OCI-LY1 (cell line): ENCODE data around the gene FBXW9.

Source experiments
- H2AFZ ChIP-seq: fragments of 200-600 bp; sonication (generic), shearing (Covaris generic); 2 replicates; pipeline ENCODE4 v1.6.0; 2014; ENCODE audit warnings: antibody characterized with exemption, mild to moderate bottlenecking, low read length
- H3F3A ChIP-seq: fragments of 200-600 bp; sonication (generic), shearing (Covaris generic); 2 replicates; pipeline ENCODE4 v1.6.0; 2014; ENCODE audit warnings: mild to moderate bottlenecking, antibody characterized with exemption, low read length, moderate library complexity; ENCODE audit not compliant: insufficient read depth
- H3K27ac ChIP-seq: fragments of 200-600 bp; sonication (generic); 2 replicates; pipeline ENCODE4 v1.5.1; 2014; ENCODE audit warnings: low read length, mixed run types, mild to moderate bottlenecking, low read depth; ENCODE audit not compliant: poor library complexity, severe bottlenecking
- H3K27me3 ChIP-seq: fragments of 200-600 bp; sonication (generic); 2 replicates; pipeline ENCODE4 v1.6.0; 2014; ENCODE audit warnings: antibody characterized with exemption, mild to moderate bottlenecking, low read length, moderate library complexity; ENCODE audit not compliant: insufficient read depth
- H3K36me3 ChIP-seq: fragments of 200-600 bp; sonication (generic); 2 replicates; pipeline ENCODE4 v1.6.1; 2014; ENCODE audit warnings: mild to moderate bottlenecking, antibody characterized with exemption, low read length, moderate library complexity, mixed read lengths; ENCODE audit not compliant: insufficient read depth
- H3K4me1 ChIP-seq: fragments of 200-600 bp; sonication (generic); 2 replicates; pipeline ENCODE4 v1.5.1; 2014; ENCODE audit warnings: mild to moderate bottlenecking, low read length, moderate library complexity; ENCODE audit not compliant: insufficient read depth, severe bottlenecking
- H3K4me2 ChIP-seq: fragments of 200-600 bp; sonication (generic), shearing (Covaris generic); 2 replicates; pipeline ENCODE4 v1.6.1; 2014; ENCODE audit warnings: low read length
- H3K4me3 ChIP-seq: fragments of 200-600 bp; sonication (generic); 2 replicates; pipeline ENCODE4 v1.5.1; 2014; ENCODE audit warnings: low read length, low read depth, mild to moderate bottlenecking, mixed read lengths; ENCODE audit not compliant: poor library complexity, severe bottlenecking
- H3K79me2 ChIP-seq: fragments of 200-600 bp; shearing (Covaris generic); 2 replicates; pipeline ENCODE4 v1.6.1; 2016; ENCODE audit warnings: mixed run types, low read length, mixed read lengths; ENCODE audit not compliant: insufficient read depth
- H3K9ac ChIP-seq: fragments of 200-600 bp; sonication (generic), shearing (Covaris generic); 2 replicates; pipeline ENCODE4 v1.6.1; 2014; ENCODE audit warnings: mild to moderate bottlenecking, low read length, mixed read lengths
- H3K9me2 ChIP-seq: fragments of 200-600 bp; sonication (generic), shearing (Covaris generic); 2 replicates; pipeline ENCODE4 v1.6.1; 2014; ENCODE audit warnings: low read depth, mild to moderate bottlenecking, low read length, mixed read lengths
- H3K9me3 ChIP-seq: fragments of 200-600 bp; shearing (Covaris generic); 2 replicates; pipeline ENCODE4 v1.6.1; 2014; ENCODE audit warnings: low read length, mixed read lengths
- H4K20me1 ChIP-seq: fragments of 200-600 bp; sonication (generic), shearing (Covaris generic); 2 replicates; pipeline ENCODE4 v1.6.0; 2016; ENCODE audit warnings: mild to moderate bottlenecking, low read length; ENCODE audit not compliant: insufficient read depth
- EZH2 ChIP-seq: fragments of 200-600 bp; sonication (generic), shearing (Covaris generic); IDR thresholded peaks from 2 replicates; pipeline ENCODE4 v1.8.0; 2017; ENCODE audit warnings: borderline replicate concordance, mixed run types, mild to moderate bottlenecking, antibody characterized with exemption, low read length, moderate library complexity, mixed read lengths
- TF ChIP-seq, protein P1 (sequence below): fragments of 200-600 bp; sonication (generic), shearing (Covaris generic); IDR thresholded peaks from 2 replicates; pipeline ENCODE4 v1.5.1; 2017; ENCODE audit warnings: mild to moderate bottlenecking, antibody characterized with exemption, low read length, moderate library complexity, mixed read lengths

The FBXW9 gene

GRCh38 chr19:12711187-12711586, 14.8 kb upstream of the FBXW9 start:
- TF ChIP-seq, protein P1, sequence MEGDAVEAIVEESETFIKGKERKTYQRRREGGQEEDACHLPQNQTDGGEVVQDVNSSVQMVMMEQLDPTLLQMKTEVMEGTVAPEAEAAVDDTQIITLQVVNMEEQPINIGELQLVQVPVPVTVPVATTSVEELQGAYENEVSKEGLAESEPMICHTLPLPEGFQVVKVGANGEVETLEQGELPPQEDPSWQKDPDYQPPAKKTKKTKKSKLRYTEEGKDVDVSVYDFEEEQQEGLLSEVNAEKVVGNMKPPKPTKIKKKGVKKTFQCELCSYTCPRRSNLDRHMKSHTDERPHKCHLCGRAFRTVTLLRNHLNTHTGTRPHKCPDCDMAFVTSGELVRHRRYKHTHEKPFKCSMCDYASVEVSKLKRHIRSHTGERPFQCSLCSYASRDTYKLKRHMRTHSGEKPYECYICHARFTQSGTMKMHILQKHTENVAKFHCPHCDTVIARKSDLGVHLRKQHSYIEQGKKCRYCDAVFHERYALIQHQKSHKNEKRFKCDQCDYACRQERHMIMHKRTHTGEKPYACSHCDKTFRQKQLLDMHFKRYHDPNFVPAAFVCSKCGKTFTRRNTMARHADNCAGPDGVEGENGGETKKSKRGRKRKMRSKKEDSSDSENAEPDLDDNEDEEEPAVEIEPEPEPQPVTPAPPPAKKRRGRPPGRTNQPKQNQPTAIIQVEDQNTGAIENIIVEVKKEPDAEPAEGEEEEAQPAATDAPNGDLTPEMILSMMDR, result no peak
- no peak for TF ChIP-seq EZH2
- Histone ChIP-seq H3K27me3 (no peaks in the 10 kb centered on the region), H3K4me3 (no peak overlapping the region), H4K20me1 (no peaks in the 10 kb centered on the region), H3K9me2 (no peaks in the 10 kb centered on the region), H3K9me3 (no peaks in the 10 kb centered on the region), H3K79me2 (no peaks in the 10 kb centered on the region), H3K36me3 (peaks cover 89% of the 10 kb centered on the region), H3K9ac (no peak overlapping the region), H2AFZ (no peak overlapping the region), H3K4me2 (no peak overlapping the region), H3F3A (no peaks in the 10 kb centered on the region), H3K4me1 (no peaks in the 10 kb centered on the region), H3K27ac (no peak overlapping the region)

DNA sequence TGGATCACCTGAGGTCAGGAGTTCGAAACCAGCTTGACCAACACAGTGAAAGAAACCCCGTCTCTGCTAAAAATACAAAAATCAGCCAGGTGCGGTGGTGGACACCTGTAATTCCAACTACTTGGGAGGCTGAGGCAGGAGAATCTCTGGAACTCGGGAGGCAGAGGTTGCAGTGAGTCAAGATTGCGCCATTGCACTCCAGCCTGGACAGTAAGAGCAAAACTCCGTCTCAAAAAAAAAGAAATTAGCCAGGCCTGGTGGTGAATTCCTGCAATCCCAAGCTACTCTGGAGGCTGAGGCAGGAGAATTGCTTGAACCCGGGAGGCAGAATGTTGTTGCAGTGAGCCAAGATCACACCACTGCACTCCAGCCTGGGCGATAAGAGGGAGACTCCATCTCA, 12.2 kb upstream of the FBXW9 start:
- H2AFZ ChIP-seq, result no peak overlapping the region
- no peaks in the 10 kb centered on the region for H3F3A ChIP-seq
- no peak overlapping the region for H3K27ac ChIP-seq
- no peaks in the 10 kb centered on the region for H3K9me3 ChIP-seq
- no peak overlapping the region for H3K4me2 ChIP-seq
- H3K36me3 ChIP-seq, result peaks cover 90% of the 10 kb centered on the region
- no peaks in the 10 kb centered on the region for H3K9me2 ChIP-seq
- no peak for TF ChIP-seq EZH2
- TF ChIP-seq, protein P1, result no peak
- H3K79me2 ChIP-seq, result no peaks in the 10 kb centered on the region
- H4K20me1 ChIP-seq, result no peaks in the 10 kb centered on the region
- H3K27me3 ChIP-seq, result no peaks in the 10 kb centered on the region
- H3K9ac ChIP-seq, result no peak overlapping the region
- no peak overlapping the region for H3K4me3 ChIP-seq
- H3K4me1 ChIP-seq, result no peaks in the 10 kb centered on the region

DNA sequence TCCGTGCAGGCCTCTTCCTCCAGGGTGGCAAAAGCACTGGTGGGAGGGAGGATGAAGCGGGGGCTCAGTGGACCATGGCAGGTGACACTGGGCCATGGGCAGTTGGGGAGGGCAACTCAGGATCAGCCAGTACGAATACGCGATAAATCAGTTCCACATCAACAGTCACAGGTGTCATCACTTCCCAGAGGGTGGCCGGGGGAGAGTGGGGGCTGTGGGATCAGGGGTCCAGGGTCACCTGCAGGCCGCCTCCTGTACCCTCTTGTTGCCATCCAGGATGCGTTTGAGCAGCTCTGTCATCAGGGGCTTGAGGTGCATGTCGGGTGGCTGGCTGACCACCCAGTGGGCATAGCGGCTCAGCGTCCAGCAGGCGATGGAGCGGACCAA, 9.9 kb upstream of the FBXW9 start:
- no peaks in the 10 kb centered on the region for H3K27me3 ChIP-seq
- no peak overlapping the region for H3K4me2 ChIP-seq

More for the DNA sequence above, 9.9 kb upstream of the FBXW9 start:
- Histone ChIP-seq H3K9me3 (no peaks in the 10 kb centered on the region), H3K9me2 (no peaks in the 10 kb centered on the region), H3K27ac (no peak overlapping the region), H2AFZ (no peak overlapping the region), H3K4me1 (no peaks in the 10 kb centered on the region), H3K36me3 (peaks cover 95% of the 10 kb centered on the region), H3F3A (no peaks in the 10 kb centered on the region), H3K9ac (no peak overlapping the region), H3K79me2 (no peaks in the 10 kb centered on the region), H4K20me1 (no peaks in the 10 kb centered on the region), H3K4me3 (no peak overlapping the region)
- TF ChIP-seq, protein P1, result no peak
- TF ChIP-seq EZH2, result no peak
